Activated CD4-positive, alpha-beta T cell treated with anti-CD3 and anti-CD28 coated beads, Interleukin-2, amount 10 ng/mL, durations not matched to agents 7 days and 5 days (primary cell): ENCODE data around the gene SRMS. TPM values are rescaled to one million over a fixed set of nuclear protein-coding genes. Genes with fewer than 3 reads are reported as not detected.
A peak's percentile ranks its signal among the peaks of the same experiment; 100 is the strongest.

ENCODE experiments used
- CTCF ChIA-PET: fragments of 350-600 bp; sonication (Branson Sonifier 250); formaldehyde crosslinking; loops from one replicate; lab custom pipeline; 2021; ENCODE audit warnings: antibody characterized with exemption; lab: Charles Lee
- POLR2A ChIA-PET: fragments of 350-600 bp; sonication (Branson Sonifier 250); formaldehyde crosslinking; loops from one replicate; lab custom pipeline; 2021; ENCODE audit warnings: antibody characterized with exemption; lab: Charles Lee
- DNase-seq: peaks from one replicate; pipeline ENCODE4 v3.0.0-alpha.2; 2020
- H3K27ac Mint-ChIP-seq: one replicate; pipeline ENCODE4 v1.8.0; 2021; ENCODE audit warnings: mild to moderate bottlenecking, moderate library complexity, mixed read lengths
- H3K27me3 Mint-ChIP-seq: one replicate; pipeline ENCODE4 v1.8.0; 2021; ENCODE audit warnings: mixed read lengths
- H3K36me3 Mint-ChIP-seq: one replicate; pipeline ENCODE4 v1.8.0; 2021; ENCODE audit warnings: low read depth, mixed read lengths
- H3K4me1 Mint-ChIP-seq: one replicate; pipeline ENCODE4 v1.8.0; 2021; ENCODE audit warnings: mixed read lengths
- H3K4me3 Mint-ChIP-seq: one replicate; pipeline ENCODE4 v1.8.0; 2021; ENCODE audit warnings: mild to moderate bottlenecking, moderate library complexity, mixed read lengths
- H3K9me3 Mint-ChIP-seq: one replicate; pipeline ENCODE4 v1.8.0; 2021; ENCODE audit warnings: mixed read lengths
- total RNA-seq, 2 experiments: library from RNA; stranded (reverse); gene quantifications; one replicate each; pipeline ENCODE4 v1.2.3, GENCODE V29; 2021

SRMS gene
- total RNA-seq, 2 experiments from 2014 or later: not detected

GRCh38 chr20:63501818-63502670 is 45.5 kb downstream of the SRMS start:
- H3K36me3 Mint-ChIP-seq: no peaks in the 10 kb centered on the region
- ChIA-PET POLR2A (no interaction called here), CTCF (no interaction called here)
- peaks cover 25% of the 10 kb centered on the region for H3K27me3 Mint-ChIP-seq
- no peak for DNase-seq
- H3K27ac Mint-ChIP-seq: no peak overlapping the region
- H3K4me1 Mint-ChIP-seq: peaks cover 2% of the 10 kb centered on the region
- peaks cover 5% of the 10 kb centered on the region for H3K9me3 Mint-ChIP-seq
- no peak overlapping the region for H3K4me3 Mint-ChIP-seq

- no peaks in the 10 kb centered on the region for H3K36me3 Mint-ChIP-seq
- no peak for DNase-seq
- H3K4me3 Mint-ChIP-seq: no peak overlapping the region
- ChIA-PET POLR2A (no interaction called here), CTCF (no interaction called here)
- H3K9me3 Mint-ChIP-seq: peaks cover 5% of the 10 kb centered on the region
- no peak overlapping the region for H3K27ac Mint-ChIP-seq
- H3K27me3 Mint-ChIP-seq: peaks cover 25% of the 10 kb centered on the region
- H3K4me1 Mint-ChIP-seq: peaks cover 1% of the 10 kb centered on the region
These were observed 46.4 kb downstream of the SRMS start for GRCh38 chr20:63500902-63501817.

- H3K36me3 Mint-ChIP-seq: no peaks in the 10 kb centered on the region
- ChIA-PET CTCF (no interaction called here), POLR2A (no interaction called here)
- peaks cover 5% of the 10 kb centered on the region for H3K9me3 Mint-ChIP-seq
- no peak overlapping the region for H3K4me3 Mint-ChIP-seq
- H3K4me1 Mint-ChIP-seq: peaks cover 2% of the 10 kb centered on the region
- no peak overlapping the region for H3K27ac Mint-ChIP-seq
- H3K27me3 Mint-ChIP-seq: peaks cover 26% of the 10 kb centered on the region
- DNase-seq: no peak
These were observed 47.2 kb downstream of the SRMS start for GRCh38 chr20:63500151-63500901.

- peaks cover 26% of the 10 kb centered on the region for H3K27me3 Mint-ChIP-seq
- CTCF ChIA-PET: no interaction called here
- peaks cover 2% of the 10 kb centered on the region for H3K4me1 Mint-ChIP-seq
- peaks cover 2% of the 10 kb centered on the region for H3K9me3 Mint-ChIP-seq
- H3K36me3 Mint-ChIP-seq: no peaks in the 10 kb centered on the region
- no peak overlapping the region for H3K4me3 Mint-ChIP-seq
- POLR2A ChIA-PET: no interaction called here
- no peak for DNase-seq
- no peak overlapping the region for H3K27ac Mint-ChIP-seq
These were observed 48.1 kb downstream of the SRMS start for GRCh38 chr20:63499338-63499969.

- POLR2A ChIA-PET: no interaction called here
- peak; percentile 40 for DNase-seq
- H3K4me1 Mint-ChIP-seq: peaks cover 2% of the 10 kb centered on the region
- no peaks in the 10 kb centered on the region for H3K9me3 Mint-ChIP-seq
- no peaks in the 10 kb centered on the region for H3K36me3 Mint-ChIP-seq
- CTCF ChIA-PET: no interaction called here
- H3K27ac Mint-ChIP-seq: no peak within 1 kb of the TSS
- no peak within 1 kb of the TSS for H3K4me3 Mint-ChIP-seq
- H3K27me3 Mint-ChIP-seq: peaks cover 24% of the 10 kb centered on the region
These were observed 48.6 kb downstream of the SRMS start, which contains the start of gene EEF1A2 for GRCh38 chr20:63498960-63499337. TSS of gene EEF1A2 (minus strand) at chr20:63499083. CDS start at chr20:63497763, 1,320 bp downstream.

- H3K9me3 Mint-ChIP-seq: no peaks in the 10 kb centered on the region
- peaks cover 2% of the 10 kb centered on the region for H3K4me1 Mint-ChIP-seq
- DNase-seq: no peak
- no peaks in the 10 kb centered on the region for H3K36me3 Mint-ChIP-seq
- H3K27me3 Mint-ChIP-seq: peaks cover 20% of the 10 kb centered on the region
- POLR2A ChIA-PET: no interaction called here
- no peak overlapping the region for H3K27ac Mint-ChIP-seq
- CTCF ChIA-PET: interaction anchor here (2.5 kb wide), 1 partner anchor 39 kb away, joined by 5 read pairs; the partner anchor contains the start of gene PTK6
- no peak overlapping the region for H3K4me3 Mint-ChIP-seq
These were observed 49.3 kb downstream of the SRMS start for GRCh38 chr20:63497946-63498935.

GRCh38 chr20:63497138-63497945 is 50.2 kb downstream of the SRMS start:
- H3K4me1 Mint-ChIP-seq: peaks cover 2% of the 10 kb centered on the region
- peaks cover 20% of the 10 kb centered on the region for H3K27me3 Mint-ChIP-seq
- CTCF ChIA-PET: interaction anchor here (0.5 to 2.5 kb wide), 6 partner anchors 14 to 285 kb away, joined by 3 to 7 read pairs (median 4); partner anchors contain the start of genes PPDPF and PTK6
- H3K9me3 Mint-ChIP-seq: no peaks in the 10 kb centered on the region
- no peaks in the 10 kb centered on the region for H3K36me3 Mint-ChIP-seq
- no peak overlapping the region for H3K4me3 Mint-ChIP-seq
- no peak overlapping the region for H3K27ac Mint-ChIP-seq
- DNase-seq: no peak
- POLR2A ChIA-PET: interaction anchor here (1.0 kb wide), 1 partner anchor 24 kb away, joined by 3 read pairs; no protein-coding TSS in a partner anchor

- Mint-ChIP-seq H3K4me3 (no peak overlapping the region), H3K36me3 (no peaks in the 10 kb centered on the region), H3K27me3 (peaks cover 20% of the 10 kb centered on the region), H3K9me3 (no peaks in the 10 kb centered on the region), H3K4me1 (peaks cover 2% of the 10 kb centered on the region), H3K27ac (no peak overlapping the region)
- no peak for DNase-seq
- CTCF ChIA-PET: interaction anchor here (0.6 to 2.5 kb wide), 8 partner anchors 9 to 1475 kb away, joined by 3 to 7 read pairs (median 4); partner anchors contain the start of genes PPDPF and PTK6
- POLR2A ChIA-PET: interaction anchor here (1.0 kb wide), 1 partner anchor 24 kb away, joined by 3 read pairs; no protein-coding TSS in a partner anchor
These were observed 50.9 kb downstream of the SRMS start for GRCh38 chr20:63496596-63497120.

- ChIA-PET POLR2A (no interaction called here), CTCF (interaction anchor here (0.6 to 2.5 kb wide), 8 partner anchors 9 to 1475 kb away, joined by 3 to 7 read pairs (median 4); partner anchors contain the start of genes PPDPF and PTK6)
- H3K36me3 Mint-ChIP-seq: no peaks in the 10 kb centered on the region
- peaks cover 20% of the 10 kb centered on the region for H3K27me3 Mint-ChIP-seq
- H3K4me1 Mint-ChIP-seq: peaks cover 2% of the 10 kb centered on the region
- no peaks in the 10 kb centered on the region for H3K9me3 Mint-ChIP-seq
- no peak overlapping the region for H3K4me3 Mint-ChIP-seq
- H3K27ac Mint-ChIP-seq: no peak overlapping the region
- peak; percentile 80 for DNase-seq
These were observed 51.6 kb downstream of the SRMS start for GRCh38 chr20:63495741-63496595.
